Kidney glomerular epithelial cell (primary cell): ENCODE data around the gene KY.

ENCODE experiments used
- DNase-seq: peaks from one replicate; lab custom pipeline; 2025; lab: John Stamatoyannopoulos, UW

The KY gene, protein sequence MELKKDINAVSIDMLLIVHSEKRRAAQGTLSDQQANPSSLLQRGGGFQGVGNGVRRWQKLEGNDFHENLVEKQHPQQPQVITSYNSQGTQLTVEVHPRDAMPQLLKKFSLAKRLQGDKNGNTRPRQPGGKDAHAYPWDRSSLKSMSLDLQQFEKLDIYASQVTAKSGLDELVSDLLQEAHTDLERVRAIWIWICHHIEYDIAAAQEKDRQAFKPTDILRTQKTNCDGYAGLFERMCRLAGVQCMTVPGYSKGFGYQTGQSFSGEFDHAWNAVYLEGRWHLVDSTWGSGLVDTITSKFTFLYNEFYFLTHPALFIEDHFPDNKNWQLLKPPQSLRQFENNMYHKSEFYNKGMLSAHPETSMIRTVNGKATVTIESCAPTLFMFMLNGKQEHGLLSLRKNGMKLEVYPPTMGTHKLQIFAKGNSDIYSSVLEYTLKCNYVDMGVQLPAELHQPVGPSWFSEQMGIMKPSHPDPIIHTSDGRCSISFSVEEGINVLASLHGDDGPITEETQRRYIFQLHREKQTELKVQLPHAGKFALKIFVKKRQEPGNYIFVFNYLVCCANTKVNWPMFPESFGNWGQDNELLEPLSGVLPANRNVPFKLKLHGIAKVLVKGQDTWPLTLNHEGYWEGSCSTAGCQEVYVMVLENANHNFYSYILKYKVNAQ

GRCh38 chr3:134650431-134651346 is at the start of gene KY:
TSS of gene KY (minus strand) at chr3:134651022. CDS start at chr3:134650960, 62 bp downstream.
- peak; percentile 17 for DNase-seq

GRCh38 chr3:134699721-134700120 is 48.9 kb upstream of the KY start:
- DNase-seq: peak; percentile 32

DNA sequence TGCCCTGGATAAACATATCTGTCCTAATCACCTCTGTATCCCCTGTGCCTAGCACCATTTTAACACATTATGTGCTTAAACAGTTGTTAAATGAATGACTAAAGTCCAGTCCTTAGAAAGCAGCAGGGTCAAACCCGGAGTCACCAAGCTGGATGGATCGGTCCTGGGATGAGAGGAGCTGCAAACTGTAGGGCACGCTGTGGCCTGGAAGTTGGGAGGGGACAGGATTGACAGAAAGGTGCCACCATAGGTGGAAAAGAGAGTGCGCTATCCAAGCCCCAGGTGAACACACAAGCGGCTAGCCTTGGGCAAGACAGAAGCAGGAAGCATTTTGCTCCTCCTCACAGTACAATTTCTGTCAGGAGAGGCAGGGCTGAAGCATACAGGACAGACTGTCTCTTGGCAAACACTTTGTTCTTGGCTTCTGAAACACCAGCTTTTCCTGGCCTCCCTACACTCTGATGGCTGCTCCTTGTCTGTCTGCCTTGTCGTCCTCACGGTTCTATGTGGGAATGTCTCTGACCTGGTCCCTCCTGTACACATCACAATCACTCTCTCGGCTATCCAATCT is 48.4 kb upstream of the KY start:
- DNase-seq: no peak

DNA sequence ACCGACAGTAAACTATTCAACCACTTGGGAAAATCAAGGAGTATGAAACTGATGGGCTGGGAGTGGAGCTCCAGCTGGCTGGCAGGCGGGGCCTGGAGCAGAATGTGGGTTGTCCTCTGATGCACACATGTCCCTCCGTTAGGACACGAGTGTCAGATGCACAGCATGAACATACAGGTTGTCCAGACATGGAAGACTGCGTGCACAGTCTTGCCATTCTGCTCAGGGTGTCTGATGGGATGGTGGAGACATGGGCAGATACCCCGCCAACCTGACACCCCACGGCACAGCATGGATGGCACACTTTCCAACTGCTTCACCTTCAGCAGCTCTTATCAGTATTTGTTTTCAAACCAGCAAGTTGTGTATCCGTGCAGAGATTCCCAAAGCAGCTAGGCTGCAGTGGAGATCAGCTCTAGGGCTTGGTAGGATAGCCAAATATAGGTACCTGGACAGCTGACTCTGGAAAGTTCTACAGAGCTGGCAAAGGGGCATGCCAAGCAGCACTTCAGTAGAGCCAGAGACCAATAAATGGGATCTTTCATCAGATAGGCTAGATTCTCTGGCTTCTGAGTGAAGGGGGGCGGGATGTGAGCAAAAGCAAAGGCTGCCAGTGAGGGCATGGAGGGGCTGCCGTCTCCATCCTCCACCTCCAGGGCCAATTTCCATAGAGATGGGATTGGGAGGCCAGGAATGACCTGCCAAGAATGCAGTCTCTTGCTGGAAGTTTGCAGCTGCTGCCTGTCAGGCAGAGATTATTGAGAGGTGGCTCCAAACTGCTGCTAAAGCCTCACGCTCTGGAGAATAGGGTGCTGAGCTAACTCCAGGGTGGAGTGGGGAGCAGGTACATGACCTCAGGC is 47.2 kb upstream of the KY start:
- DNase-seq: no peak

DNA sequence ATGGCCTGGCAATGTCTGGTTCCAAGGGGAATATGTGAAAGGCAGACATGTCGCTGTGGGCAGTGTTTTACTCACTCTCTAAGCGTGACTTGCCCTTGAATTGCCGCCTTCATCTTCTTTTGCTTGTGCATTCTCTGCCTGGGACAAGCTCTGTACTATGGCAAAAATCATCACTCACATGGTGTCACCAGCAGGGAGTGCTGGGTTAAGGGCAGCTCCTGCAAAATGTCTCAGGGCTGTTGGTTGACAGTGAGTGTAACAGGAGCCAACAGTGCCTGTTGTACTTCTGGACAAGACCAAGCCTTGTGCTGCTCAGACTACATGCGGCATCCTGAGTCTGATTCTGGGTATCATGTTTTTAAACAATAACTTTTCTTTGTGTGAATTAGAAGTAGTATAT is 45.3 kb upstream of the KY start:
- DNase-seq: no peak

DNA sequence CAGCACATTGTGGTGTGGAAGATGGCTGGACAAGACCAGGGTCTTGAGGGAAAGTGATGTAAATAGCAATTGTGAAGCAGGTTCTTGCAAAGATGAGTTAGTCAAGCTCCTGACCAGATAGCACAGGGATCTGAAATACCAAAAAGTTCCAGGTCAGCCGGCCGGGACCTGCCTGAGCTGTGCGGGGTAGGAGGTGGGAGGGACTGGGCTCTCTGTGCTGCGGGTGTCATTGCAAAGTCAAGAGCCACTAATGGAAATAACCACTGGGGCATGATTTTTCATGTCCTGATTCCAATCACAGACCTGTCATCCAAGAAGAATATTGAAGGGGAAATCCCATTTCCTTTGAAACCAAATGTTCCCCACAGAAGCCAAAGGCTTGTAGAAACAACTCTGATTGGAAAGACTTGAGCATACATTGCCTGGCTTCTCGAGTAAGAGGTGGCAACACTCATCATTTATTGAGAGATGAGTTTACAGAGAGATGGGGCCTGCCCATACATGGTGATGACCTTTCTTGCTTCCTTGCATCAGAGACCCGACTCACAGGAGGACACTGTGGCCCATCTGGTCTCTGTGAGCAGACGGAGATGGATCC is 44.2 kb upstream of the KY start:
- DNase-seq: no peak

DNA sequence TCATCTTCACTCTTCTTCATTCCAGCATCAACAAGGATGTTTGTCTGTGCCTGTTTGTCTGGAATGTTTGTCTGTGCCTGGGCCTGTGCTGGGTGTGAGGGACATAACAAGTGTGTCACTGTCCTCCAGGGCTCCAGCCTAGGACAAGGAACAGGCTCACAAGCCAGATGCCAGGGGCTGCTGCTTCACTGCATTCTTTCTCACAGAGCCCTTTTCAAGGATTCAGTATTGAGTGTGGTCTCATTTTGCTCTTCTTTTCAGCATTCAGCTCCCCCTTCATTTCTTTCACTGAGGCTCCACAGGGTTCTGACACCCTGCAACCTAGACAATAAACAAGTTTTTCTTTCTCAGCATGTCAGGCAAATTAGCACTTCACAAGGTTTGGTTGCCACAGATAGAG is 43.6 kb upstream of the KY start:
- DNase-seq: no peak

GRCh38 chr3:134693804-134694203 is 43.0 kb upstream of the KY start:
- no peak for DNase-seq

- DNase-seq: no peak
These were observed 42.4 kb upstream of the KY start for GRCh38 chr3:134693226-134693625.

DNA sequence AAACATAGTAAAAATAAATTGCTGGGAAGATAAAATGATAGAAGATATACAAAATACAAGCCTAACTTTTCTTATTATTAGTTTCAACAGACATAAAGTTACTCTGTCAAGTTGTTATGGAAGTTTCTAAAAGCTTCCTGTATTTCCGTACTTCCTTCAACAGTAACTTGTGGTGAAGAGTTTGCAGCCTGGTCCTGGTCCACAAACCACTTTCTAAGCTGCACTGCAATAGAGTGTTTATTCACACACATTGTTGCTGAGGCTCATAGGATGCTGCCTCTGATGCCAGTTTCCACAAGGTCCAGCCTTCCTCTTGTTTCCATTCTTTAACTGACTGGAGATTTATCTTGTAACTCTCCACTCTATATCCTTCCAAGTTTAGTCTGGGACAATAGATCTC is 39.4 kb upstream of the KY start:
- no peak for DNase-seq

DNA sequence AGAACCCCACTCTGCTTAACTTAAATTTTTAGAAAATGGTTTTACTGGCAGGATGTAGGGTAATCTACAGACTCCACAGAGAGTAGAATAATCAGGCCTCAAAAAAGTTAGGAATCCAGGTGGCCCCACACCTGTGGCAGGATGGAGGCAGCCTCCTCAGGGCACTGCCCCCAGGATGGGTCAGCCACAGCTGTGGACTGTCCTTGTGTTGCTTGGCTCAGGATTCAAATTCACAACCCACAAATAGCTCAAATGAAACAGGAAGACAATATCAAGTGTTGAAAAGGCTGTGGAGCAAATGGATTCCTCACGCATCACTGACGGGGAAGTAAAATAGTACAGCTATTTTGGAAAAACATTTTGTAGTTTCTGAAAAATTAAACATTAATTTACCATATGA is 36.8 kb upstream of the KY start:
- DNase-seq: no peak

DNA sequence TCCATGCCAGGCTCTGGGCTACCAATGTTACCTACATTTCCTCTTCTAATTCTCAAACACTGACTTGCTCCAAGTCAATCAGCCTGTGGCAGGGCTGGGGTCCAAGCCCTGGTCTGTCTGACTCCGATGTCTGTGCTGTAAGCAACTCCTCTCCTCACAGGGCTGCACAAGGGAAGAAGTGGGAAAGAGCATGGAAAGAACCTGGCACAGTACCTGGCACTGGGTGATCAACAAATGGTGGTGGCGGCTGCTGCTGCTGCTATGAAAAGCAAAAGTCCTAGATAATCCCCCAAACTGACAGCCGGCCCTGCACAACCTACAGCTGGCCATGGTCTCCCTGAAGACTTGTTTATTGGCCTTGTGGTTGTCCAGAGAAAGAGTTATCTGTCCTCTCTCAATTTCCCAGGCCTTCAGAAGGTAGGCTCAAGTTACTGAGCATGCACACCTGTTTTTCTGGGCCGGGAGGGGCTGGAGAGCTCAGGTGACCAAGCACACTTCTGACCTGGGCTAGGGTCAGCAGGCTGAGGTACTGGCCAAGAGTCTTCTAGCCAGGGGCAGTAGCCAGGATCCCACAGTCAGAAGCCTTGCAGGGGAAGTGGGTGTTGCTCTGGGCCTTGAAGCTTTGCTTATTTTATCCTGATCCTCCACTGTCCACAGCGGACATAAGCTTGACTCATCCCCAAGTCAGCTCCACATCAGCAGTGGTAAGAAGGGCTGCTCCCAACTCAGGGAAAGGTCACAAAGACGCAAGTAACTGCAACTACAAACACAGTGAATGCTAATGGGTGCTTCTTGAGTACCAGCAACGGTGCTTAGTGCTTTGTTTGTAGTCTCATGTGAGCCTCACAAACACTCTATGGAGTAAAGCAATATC is 35.3 kb upstream of the KY start:
- peak; percentile 26 for DNase-seq

- DNase-seq: peak; percentile 57
These were observed 31.5 kb upstream of the KY start for GRCh38 chr3:134682196-134682880.

DNA sequence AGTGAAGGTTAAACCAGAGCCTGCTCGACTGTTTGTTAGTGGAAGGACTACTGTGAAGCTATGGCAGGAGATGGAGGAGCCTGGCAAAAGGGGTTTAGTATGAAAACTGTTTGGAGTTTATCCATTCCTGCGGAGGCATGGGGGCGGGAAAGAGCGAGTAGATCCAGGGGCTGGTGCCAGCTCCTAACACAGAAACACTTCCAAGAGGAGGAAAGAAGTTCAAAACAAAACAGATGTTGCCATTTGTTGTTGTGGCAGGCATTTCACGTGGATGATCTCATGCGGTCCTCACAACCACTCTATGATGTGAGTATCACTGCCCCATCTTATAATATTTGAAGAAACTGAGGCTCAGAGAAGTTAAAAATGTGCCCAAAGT is 30.7 kb upstream of the KY start:
- no peak for DNase-seq

- no peak for DNase-seq
These were observed 30.1 kb upstream of the KY start for GRCh38 chr3:134680796-134681521.

DNA sequence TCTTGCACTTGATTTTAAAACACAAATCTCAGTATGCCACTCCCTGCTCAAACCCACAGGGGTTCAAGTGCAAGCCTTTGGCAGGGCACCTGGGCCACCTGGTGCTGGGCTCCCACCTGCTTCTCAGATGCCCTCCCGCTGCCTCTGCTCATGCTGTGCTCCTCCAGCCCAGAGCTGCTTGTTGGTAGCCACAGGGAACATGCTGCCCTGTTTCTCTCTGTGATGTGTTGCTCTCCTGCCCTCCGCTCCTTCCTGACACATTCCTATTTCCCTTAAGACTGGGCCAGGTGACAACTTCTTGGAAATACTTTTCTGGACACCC is 27.1 kb upstream of the KY start:
- DNase-seq: no peak

DNA sequence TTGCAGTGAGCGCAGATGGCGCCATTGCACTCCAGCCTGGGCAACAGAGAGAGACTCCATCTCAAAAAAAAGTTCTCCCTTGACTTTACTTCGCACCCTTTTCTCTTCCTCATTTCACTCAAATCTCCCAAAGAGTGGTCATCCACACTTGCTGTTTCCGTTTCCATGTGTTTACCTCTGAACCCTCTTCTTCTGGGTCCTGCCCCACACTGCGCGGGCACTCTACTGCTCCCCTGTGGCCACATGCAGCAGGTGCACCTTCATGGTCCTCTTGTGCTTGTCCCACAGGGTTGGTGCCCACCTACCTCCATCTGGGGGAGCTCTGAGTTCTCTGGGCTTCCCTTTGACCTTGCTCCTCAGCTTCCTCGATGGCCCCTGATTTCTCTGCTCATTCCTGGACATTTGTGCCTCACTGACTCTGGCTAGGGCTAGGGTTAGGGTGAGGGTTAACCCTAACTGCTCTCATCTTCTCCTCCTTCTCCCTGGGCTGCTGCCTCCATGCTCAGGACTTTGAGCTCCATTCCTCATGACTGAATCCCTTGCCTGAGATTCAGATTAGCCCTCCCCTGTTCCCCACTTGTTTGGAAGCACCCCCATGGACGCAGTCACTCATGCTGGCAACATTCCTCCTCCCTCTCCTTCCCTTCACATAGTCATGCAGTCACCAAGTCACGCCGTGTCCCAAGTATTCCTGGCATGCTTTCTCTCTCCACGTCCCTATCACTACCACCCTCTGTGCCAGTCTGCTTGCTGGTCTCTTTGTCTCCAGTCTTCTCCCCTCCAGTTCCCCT is 26.6 kb upstream of the KY start:
- DNase-seq: no peak

DNA sequence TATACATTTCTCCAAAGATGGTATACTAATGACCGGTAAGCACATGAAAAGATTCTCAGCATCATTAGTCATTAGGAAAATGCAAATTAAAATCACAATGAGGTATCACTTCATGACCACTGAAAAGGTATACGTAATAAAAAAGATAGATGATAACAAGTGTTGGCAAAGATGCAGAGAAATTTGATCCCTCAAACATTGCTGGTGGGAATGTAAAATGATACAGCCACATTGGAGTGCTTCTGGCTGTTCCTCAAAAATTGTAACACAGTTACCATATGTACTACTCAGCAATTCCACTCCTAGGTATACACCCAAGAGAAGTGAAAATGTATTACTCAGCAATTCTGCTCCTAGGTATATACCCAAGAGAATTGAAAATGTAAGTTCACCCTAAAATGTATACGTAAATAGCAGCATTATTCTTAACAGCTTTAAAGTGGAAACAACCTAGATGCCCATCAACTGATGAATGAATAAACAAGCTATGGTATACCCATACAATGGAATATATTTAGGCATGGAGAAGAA is 25.0 kb upstream of the KY start:
- DNase-seq: no peak
